Ramos (cell line): Measurements from ENCODE around the gene TOX2.

Experiments used
- in situ Hi-C: fragments of 300-500 bp; cut with MboI; formaldehyde crosslinking; loops from one replicate; pipeline ENCODE4 v1.14.3; 2022; ENCODE audit warnings: low sequenced_read_pairs; ENCODE audit not compliant: unreplicated experiment

The TOX2 gene

DNA sequence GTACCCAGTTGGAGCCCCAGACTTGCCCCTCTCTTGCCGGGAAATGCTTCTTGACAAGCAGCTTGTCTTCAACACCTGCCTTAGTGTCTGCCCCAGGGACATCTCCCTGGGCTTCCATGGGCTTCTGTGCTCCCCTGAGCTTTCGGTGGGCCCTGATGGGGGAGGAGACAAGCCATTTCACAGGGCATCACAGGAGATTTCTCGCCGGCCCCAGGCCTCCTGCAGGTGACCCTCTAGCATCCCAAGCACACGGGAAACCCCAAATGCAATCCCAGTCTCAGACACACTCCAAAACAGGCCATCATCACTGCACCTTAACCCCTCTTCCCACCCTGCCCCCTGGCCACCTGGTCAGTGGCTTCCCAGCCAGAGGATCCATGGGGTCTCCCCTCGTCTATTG lies 197.8 kb downstream of the TOX2 start:
- in situ Hi-C loops = no loop called here

DNA sequence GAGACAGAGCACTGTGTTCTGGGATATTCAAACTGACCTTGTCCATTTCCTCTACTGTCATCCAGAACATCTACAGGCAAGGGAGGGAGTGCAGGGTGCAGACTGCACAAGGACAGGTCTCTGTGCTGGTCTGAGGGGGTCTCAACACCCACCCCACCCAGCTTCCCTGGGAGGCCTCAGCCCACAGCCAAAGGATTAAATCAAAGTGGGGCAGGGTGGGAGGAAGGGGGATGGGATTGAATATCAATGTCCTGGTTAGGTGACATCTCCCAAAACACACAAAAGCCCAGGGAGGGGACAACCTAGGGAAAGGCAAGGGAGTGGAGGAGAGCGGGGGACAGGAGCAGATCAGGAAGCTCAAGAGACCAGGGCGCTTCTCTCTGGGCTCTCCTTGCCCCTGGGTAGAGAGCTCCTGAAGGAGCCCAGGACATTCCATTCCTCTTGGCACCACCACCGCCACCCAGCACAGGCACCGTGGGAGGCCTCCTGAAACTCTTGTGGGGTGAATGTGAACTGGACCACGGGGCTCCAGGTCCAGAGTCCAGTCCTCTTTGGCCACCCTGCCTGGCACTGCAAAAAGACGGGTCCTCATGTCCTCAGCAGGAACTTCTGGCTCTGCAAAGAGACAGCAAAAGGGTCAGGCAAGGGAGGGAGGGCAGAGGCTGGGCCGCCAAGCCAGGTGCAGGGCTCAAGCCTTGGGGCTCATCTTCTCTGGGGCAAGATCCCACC lies 198.4 kb downstream of the TOX2 start:
- in situ Hi-C loops = no loop called here

- in situ Hi-C loops = no loop called here
These were observed 199.1 kb downstream of the TOX2 start for GRCh38 chr20:44113618-44114376.

DNA sequence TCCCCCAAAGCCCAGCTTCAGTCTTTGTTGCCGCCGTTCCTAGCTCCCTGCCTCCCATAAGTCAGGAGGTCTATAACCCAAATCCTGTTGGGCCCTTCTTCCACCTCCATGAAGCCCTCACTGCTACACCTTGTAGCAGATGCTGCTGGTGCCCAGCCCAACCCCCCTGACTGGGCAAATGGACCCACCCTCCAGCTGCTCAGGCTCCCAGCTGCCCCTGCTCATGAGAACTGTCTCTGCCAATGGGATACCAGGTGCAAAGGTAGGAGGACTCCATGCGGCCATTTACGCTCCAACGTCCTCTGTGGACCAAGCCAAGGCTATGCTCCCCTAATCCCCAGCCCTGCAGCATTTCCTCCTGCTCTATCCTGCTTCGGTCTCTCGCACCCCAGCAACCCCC lies 200.5 kb downstream of the TOX2 start:
- in situ Hi-C loops = no loop called here

DNA sequence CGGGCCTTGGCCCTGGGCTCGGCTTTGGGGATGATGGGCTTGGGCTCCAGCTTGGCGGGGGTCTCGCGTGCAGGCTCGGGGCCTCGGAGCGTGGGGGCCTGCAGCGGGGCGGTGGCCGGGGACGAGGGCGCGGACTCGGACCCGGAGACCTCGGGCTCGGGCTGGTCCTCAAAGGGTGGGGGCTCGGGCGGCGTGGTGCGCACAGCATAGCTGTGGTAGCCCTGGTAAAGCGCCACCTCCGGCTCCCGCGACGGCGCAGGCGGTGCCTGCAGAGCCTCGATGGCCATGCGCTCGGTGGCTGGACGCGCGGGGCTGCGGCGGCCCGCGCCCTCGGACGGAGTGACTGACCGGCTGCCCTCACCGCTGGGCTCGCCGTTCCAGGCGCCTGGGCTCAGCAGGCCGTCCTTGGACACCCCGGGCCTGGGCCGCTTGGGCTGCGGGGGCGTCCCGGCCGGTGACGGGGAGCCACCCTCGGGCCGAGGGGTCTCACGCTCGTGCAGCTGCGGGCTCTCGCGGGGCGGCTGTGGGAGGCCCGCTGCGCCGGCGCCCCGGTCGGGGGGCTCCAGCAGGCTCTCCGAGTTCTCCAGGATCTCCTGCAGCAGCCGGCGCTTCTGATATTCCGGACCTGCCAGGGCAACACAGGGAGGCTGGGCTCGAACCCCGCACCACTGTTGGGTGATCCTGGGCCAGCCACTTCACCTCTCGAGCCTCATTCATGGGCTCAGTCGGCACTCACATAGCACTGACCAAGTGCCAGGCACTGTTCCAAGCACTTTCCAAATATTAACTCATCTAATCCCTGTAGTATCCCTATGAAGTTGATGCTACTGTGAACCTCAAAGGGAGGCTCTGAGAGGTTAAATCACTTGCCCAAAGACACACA lies 201.4 kb downstream of the TOX2 start:
- in situ Hi-C loops = no loop called here

DNA sequence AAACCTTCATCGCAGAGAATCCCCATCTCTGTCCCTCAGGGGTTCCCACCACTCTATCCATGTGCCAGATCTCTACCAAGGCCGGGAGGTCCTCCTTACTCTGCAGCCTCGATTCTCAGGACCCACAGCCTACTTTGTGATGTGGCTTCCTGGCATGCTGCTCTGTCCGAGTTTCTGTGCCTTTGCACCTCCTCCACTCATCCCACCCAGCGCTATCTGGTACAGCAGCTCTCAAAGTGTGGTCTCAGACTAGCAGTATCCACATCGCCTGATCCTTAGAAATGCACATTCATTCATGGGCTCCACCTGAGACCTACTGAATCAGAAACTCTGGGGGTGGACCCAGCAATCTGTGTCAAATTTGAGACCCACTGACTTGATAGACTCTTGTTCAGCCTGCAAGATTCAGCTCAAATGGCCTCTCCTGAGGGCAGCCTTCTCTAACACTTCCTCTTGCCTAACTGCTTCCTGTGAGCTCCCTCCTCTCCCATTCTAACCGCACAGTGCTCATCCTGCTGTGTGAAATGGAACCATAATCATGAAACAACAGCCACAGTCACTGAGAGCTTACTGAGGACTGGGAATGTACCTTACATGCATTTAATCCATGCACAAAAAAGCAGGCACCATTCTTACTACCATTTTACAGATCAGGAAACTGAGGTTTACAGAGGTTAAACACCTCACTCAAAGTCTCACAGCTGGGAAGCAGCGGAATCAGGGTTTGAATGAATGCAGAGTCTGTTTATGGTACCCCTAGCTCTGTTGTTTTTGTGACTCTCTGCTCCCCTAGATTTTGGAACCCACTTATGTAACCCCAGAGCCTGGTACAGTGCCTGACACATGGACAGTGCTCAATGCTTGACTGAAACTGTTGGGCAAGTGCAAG lies 202.9 kb downstream of the TOX2 start:
- in situ Hi-C loops = no loop called here

DNA sequence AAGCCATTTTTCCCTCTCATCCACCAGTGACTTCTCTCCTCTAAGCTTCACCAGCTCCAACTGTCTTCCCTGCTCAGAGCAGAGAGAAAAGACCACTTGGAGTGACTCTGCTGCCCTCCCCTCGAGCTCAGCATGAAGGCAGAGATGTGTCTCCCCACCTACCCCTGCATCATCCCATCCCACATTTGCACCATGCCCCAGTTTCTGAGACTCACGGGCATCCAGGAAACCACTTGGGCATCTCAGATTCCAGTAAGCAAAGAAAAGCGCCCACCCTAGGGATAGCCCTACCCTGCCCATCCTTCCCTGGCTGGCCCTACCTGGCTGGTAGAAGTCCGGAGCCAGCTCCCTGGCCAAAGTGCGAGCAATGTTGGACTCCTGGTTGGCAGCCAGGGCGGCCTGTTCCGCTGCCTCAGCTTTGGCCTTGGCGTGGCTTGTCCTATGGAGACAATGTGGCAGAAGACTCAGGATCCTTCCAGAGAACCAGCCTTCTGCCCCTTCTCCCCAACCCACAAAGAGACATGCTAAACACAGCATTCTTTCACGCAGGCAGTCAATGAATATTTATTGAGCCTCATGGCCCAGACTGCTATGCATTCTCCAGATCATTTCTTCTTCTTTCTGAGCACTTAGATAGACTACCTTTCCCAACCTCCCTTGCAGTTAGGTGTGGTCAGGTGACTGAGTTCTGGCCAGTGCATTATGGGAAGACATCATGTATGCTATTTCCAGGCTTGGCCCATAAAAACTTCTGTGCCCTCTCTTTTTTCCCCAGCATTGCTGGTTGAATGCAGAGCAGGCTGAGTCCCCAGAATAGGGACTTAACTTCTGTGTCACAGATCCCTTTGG lies 203.8 kb downstream of the TOX2 start:
- in situ Hi-C loops = no loop called here
